K562 (cell line): ENCODE results near the gene HSPA5. TPM values are rescaled to one million over a fixed set of nuclear protein-coding genes. Genes with fewer than 3 reads are reported as not detected.

Experiments
- BRF1 ChIP-seq: IDR thresholded peaks from 3 replicates; pipeline ENCODE4 v1.6.1; 2011; ENCODE audit warnings: borderline replicate concordance, mild to moderate bottlenecking; ENCODE audit not compliant: insufficient read length; ENCODE audit errors: extremely low read depth
- CBX5 ChIP-seq: IDR thresholded peaks from 2 replicates; pipeline ENCODE4 v1.6.1; 2014; ENCODE audit warnings: low read depth, borderline replicate concordance
- CEBPB ChIP-seq: fragments of 450-650 bp; IDR thresholded peaks from 2 replicates; pipeline ENCODE4 v1.6.1; 2016; ENCODE audit warnings: missing genetic modification characterization, missing compliant biosample characterization
- IRF2 ChIP-seq: sonication (generic); formaldehyde crosslinking; IDR thresholded peaks from 2 replicates; pipeline ENCODE4 v1.8.1; 2022; ENCODE audit warnings: mild to moderate bottlenecking, missing genetic modification reagents
- NCOA2 ChIP-seq, 2 experiments: fragments of 450-650 bp; IDR thresholded peaks; 2 replicates each; pipeline ENCODE4 v1.6.1; 2018; ENCODE audit warnings: mild to moderate bottlenecking in 2 of 2, moderate library complexity in 1 of 2; ENCODE audit not compliant: partially characterized antibody in 2 of 2
- NFXL1 ChIP-seq: fragments of 450-650 bp; formaldehyde crosslinking; IDR thresholded peaks from 2 replicates; pipeline ENCODE4 v1.4.0; 2021; ENCODE audit warnings: mild to moderate bottlenecking
- RBM22 ChIP-seq: fragments of 200-400 bp; formaldehyde crosslinking; IDR thresholded peaks from 2 replicates; pipeline ENCODE4 v1.6.1; 2018; ENCODE audit warnings: low read length, low read depth; ENCODE audit not compliant: poor library complexity, severe bottlenecking
- SAP30 ChIP-seq: fragments of 200-600 bp; sonication (generic); IDR thresholded peaks from 2 replicates; pipeline ENCODE4 v1.6.1; 2012; ENCODE audit warnings: borderline replicate concordance, low read depth, mild to moderate bottlenecking, moderate library complexity, low read length, control low read depth, inconsistent platforms; ENCODE audit not compliant: insufficient read depth, poor library complexity, severe bottlenecking
- SMAD4 ChIP-seq: fragments of 250-450 bp; sonication (Bioruptor Pico); conservative IDR thresholded peaks from 2 replicates; pipeline ENCODE4 v1.8.0; 2021; ENCODE audit warnings: inconsistent platforms, mild to moderate bottlenecking, moderate library complexity
- SREBF2 ChIP-seq: sonication (generic); formaldehyde crosslinking; IDR thresholded peaks from 2 replicates; pipeline ENCODE4 v1.4.0; 2020; ENCODE audit warnings: mild to moderate bottlenecking, missing genetic modification reagents
- ZC3H8 ChIP-seq: fragments of 450-650 bp; IDR thresholded peaks from 2 replicates; pipeline ENCODE4 v1.6.1; 2017
- ZFP30 ChIP-seq: fragments of 250-450 bp; sonication (Bioruptor Pico); IDR thresholded peaks from 2 replicates; pipeline ENCODE4 v1.8.0; 2022; ENCODE audit warnings: moderate library complexity, mild to moderate bottlenecking, inconsistent platforms, borderline replicate concordance
- ZFP36 ChIP-seq: fragments of 150-350 bp; IDR thresholded peaks from 2 replicates; pipeline ENCODE4 v1.6.1; 2018; ENCODE audit warnings: low read length, low read depth; ENCODE audit not compliant: partially characterized antibody
- polyA plus RNA-seq, 8 experiments: library from polyadenylated mRNA; depleted of rRNA in 4 of 8; stranded (reverse) in 5 of 8; unstranded in 3 of 8; fragments of >200 nt; fragmentation: Nextera tagmentation in 2 of 8; fragmentation: Illumina TruSeq in 1 of 8; extraction: Ambion mirVana in 2 of 8; extraction: Trizol in 1 of 8; gene quantifications; 2 replicates each; pipeline versions ENCODE4 v1.2.1 to v1.2.3, GENCODE V29; 2011 to 2014; ENCODE audit warnings: inconsistent platforms in 1 of 8, missing spikeins in 1 of 8
- total RNA-seq, 7 experiments: library from RNA; depleted of rRNA in 6 of 7; stranded (reverse); fragments of >200 nt in 6 of 7; fragmentation: Illumina TruSeq in 2 of 7; extraction: Trizol in 2 of 7; gene quantifications; 2 replicates each; pipeline versions ENCODE4 v1.2.1 to v1.2.3, GENCODE V29; 2011 to 2021; ENCODE audit warnings: low replicate concordance in 1 of 7
- TF ChIP-seq, protein P1 (sequence below): sonication (generic); formaldehyde crosslinking; IDR thresholded peaks from 2 replicates; pipeline ENCODE4 v1.8.1; 2023; ENCODE audit warnings: mild to moderate bottlenecking, missing genetic modification reagents
- TF ChIP-seq, protein P2 (sequence below), 2 experiments: fragments of 250-450 bp in 1 of 2; fragments of 450-650 bp in 1 of 2; sonication (Bioruptor Pico) in 1 of 2; IDR thresholded peaks; 2 replicates each; pipeline versions ENCODE4 v1.6.1 to v1.8.0; 2016 to 2021; ENCODE audit warnings: mild to moderate bottlenecking in 2 of 2, moderate library complexity in 2 of 2, missing compliant biosample characterization in 1 of 2, missing genetic modification characterization in 1 of 2
- TF ChIP-seq, protein P3 (sequence below): fragments of 450-650 bp; IDR thresholded peaks from 2 replicates; pipeline ENCODE4 v1.6.1; 2017; ENCODE audit warnings: antibody characterized with exemption, mild to moderate bottlenecking
- TF ChIP-seq, protein P4 (sequence below): fragments of 250-450 bp; sonication (Bioruptor Pico); IDR thresholded peaks from 2 replicates; pipeline ENCODE4 v1.8.0; 2021; ENCODE audit warnings: borderline replicate concordance, mild to moderate bottlenecking, moderate library complexity; ENCODE audit not compliant: poor library complexity, severe bottlenecking
- TF ChIP-seq, protein P5 (sequence below): fragments of 450-650 bp; IDR thresholded peaks from 2 replicates; pipeline ENCODE4 v1.6.1; 2016

Gene HSPA5
- total and polyA plus RNA-seq, 9 of the 15 experiments (the other 6 are each of a cell fraction or from before 2014, with no cell fraction given) = 48.0 to 265 (median 113) TPM

DNA sequence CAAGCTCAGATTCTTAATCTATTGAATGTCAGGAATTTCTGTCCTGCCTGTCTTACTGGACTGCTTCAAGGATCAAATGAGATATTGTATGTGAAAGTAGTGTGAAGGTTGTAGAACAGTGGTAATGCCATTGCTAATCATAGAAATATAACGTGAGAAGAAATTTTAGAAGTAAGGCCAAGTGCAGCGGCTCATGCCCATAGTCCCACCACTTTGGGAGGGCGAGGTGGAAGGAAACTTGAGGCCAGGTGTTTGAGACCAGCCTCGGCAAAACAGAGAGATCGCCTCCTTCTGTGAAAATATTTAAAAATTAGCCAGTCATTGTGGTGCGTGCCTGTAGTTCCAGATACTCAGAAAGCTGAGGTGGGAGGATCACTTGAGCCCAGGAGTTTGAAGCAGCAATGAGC is 5.1 kb upstream of the HSPA5 start (continued):
- TF ChIP-seq, protein P1, sequence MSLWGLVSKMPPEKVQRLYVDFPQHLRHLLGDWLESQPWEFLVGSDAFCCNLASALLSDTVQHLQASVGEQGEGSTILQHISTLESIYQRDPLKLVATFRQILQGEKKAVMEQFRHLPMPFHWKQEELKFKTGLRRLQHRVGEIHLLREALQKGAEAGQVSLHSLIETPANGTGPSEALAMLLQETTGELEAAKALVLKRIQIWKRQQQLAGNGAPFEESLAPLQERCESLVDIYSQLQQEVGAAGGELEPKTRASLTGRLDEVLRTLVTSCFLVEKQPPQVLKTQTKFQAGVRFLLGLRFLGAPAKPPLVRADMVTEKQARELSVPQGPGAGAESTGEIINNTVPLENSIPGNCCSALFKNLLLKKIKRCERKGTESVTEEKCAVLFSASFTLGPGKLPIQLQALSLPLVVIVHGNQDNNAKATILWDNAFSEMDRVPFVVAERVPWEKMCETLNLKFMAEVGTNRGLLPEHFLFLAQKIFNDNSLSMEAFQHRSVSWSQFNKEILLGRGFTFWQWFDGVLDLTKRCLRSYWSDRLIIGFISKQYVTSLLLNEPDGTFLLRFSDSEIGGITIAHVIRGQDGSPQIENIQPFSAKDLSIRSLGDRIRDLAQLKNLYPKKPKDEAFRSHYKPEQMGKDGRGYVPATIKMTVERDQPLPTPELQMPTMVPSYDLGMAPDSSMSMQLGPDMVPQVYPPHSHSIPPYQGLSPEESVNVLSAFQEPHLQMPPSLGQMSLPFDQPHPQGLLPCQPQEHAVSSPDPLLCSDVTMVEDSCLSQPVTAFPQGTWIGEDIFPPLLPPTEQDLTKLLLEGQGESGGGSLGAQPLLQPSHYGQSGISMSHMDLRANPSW = no peak
- TF ChIP-seq SREBF2 (no peak), NFXL1 (0 out of 2 replicates have a peak, but pooled peaks have one; percentile 38), IRF2 (CRISPR knock-in tag) (no peak), ZC3H8 (no peak), NCOA2 (IDR thresholded peaks at IDR 0.05; ENCODE audit: partially characterized antibody in 2 of 2) (no peak), SMAD4 (CRISPR knock-in tag) (peak; percentile 79), RBM22 (no peak), ZFP30 (no peak), CEBPB (tag) (no peak), SAP30 (no peak), BRF1 (no peak), ZFP36 (no peak), CBX5 (no peak)
- TF ChIP-seq, protein P2, sequence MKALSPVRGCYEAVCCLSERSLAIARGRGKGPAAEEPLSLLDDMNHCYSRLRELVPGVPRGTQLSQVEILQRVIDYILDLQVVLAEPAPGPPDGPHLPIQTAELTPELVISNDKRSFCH (CRISPR knock-in tag; IDR thresholded peaks at IDR 0.05) = no peak
- TF ChIP-seq, protein P2 (tag; IDR thresholded peaks at IDR 0.05) = no peak
- TF ChIP-seq, protein P3, sequence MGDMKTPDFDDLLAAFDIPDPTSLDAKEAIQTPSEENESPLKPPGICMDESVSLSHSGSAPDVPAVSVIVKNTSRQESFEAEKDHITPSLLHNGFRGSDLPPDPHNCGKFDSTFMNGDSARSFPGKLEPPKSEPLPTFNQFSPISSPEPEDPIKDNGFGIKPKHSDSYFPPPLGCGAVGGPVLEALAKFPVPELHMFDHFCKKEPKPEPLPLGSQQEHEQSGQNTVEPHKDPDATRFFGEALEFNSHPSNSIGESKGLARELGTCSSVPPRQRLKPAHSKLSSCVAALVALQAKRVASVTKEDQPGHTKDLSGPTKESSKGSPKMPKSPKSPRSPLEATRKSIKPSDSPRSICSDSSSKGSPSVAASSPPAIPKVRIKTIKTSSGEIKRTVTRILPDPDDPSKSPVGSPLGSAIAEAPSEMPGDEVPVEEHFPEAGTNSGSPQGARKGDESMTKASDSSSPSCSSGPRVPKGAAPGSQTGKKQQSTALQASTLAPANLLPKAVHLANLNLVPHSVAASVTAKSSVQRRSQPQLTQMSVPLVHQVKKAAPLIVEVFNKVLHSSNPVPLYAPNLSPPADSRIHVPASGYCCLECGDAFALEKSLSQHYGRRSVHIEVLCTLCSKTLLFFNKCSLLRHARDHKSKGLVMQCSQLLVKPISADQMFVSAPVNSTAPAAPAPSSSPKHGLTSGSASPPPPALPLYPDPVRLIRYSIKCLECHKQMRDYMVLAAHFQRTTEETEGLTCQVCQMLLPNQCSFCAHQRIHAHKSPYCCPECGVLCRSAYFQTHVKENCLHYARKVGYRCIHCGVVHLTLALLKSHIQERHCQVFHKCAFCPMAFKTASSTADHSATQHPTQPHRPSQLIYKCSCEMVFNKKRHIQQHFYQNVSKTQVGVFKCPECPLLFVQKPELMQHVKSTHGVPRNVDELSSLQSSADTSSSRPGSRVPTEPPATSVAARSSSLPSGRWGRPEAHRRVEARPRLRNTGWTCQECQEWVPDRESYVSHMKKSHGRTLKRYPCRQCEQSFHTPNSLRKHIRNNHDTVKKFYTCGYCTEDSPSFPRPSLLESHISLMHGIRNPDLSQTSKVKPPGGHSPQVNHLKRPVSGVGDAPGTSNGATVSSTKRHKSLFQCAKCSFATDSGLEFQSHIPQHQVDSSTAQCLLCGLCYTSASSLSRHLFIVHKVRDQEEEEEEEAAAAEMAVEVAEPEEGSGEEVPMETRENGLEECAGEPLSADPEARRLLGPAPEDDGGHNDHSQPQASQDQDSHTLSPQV = no peak
- TF ChIP-seq, protein P4, sequence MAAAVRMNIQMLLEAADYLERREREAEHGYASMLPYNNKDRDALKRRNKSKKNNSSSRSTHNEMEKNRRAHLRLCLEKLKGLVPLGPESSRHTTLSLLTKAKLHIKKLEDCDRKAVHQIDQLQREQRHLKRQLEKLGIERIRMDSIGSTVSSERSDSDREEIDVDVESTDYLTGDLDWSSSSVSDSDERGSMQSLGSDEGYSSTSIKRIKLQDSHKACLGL (CRISPR knock-in tag) = no peak
- TF ChIP-seq, protein P5, sequence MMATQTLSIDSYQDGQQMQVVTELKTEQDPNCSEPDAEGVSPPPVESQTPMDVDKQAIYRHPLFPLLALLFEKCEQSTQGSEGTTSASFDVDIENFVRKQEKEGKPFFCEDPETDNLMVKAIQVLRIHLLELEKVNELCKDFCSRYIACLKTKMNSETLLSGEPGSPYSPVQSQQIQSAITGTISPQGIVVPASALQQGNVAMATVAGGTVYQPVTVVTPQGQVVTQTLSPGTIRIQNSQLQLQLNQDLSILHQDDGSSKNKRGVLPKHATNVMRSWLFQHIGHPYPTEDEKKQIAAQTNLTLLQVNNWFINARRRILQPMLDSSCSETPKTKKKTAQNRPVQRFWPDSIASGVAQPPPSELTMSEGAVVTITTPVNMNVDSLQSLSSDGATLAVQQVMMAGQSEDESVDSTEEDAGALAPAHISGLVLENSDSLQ = no peak
